MM.1S (cell line): Measurements from ENCODE around the gene CNOT6.

Experiments
- DNase-seq: peaks from one replicate; pipeline ENCODE4 v3.0.0-alpha.2; 2015
- H2AFZ ChIP-seq: fragments of 300-600 bp; sonication (generic); 2 replicates; pipeline ENCODE4 v1.6.0; 2016; ENCODE audit warnings: antibody characterized with exemption, low read length
- H3F3A ChIP-seq: fragments of 300-600 bp; sonication (generic); 2 replicates; pipeline ENCODE4 v1.6.1; 2016; ENCODE audit warnings: mild to moderate bottlenecking, antibody characterized with exemption, low read length, moderate library complexity, mixed read lengths; ENCODE audit not compliant: insufficient read depth
- H3K27ac ChIP-seq: fragments of 300-600 bp; sonication (generic); 2 replicates; pipeline ENCODE4 v1.5.1; 2016; ENCODE audit warnings: mild to moderate bottlenecking, low read length
- H3K27me3 ChIP-seq: fragments of 300-600 bp; sonication (generic); replicated peaks from 2 replicates; pipeline ENCODE4 v1.6.0; 2016; ENCODE audit warnings: low read length; ENCODE audit not compliant: insufficient read depth
- H3K36me3 ChIP-seq: fragments of 300-600 bp; sonication (generic); replicated peaks from 2 replicates; pipeline ENCODE4 v1.6.1; 2016; ENCODE audit warnings: mild to moderate bottlenecking, low read length, mixed read lengths; ENCODE audit not compliant: insufficient read depth
- H3K4me1 ChIP-seq: fragments of 300-600 bp; sonication (generic); 2 replicates; pipeline ENCODE4 v1.6.1; 2016; ENCODE audit warnings: low read length, mixed read lengths
- H3K4me2 ChIP-seq: fragments of 300-600 bp; sonication (generic); 2 replicates; pipeline ENCODE4 v1.6.0; 2016; ENCODE audit warnings: low read depth, low read length
- H3K4me3 ChIP-seq: fragments of 300-600 bp; sonication (generic); 2 replicates; pipeline ENCODE4 v1.5.1; 2016; ENCODE audit warnings: low read length, mixed read lengths
- H3K79me2 ChIP-seq: fragments of 300-600 bp; sonication (generic); 2 replicates; pipeline ENCODE4 v1.6.1; 2016; ENCODE audit warnings: mixed run types, low read length, mixed read lengths
- H3K9ac ChIP-seq: fragments of 300-600 bp; sonication (generic); 2 replicates; pipeline ENCODE4 v1.6.1; 2016; ENCODE audit warnings: low read length, mixed read lengths
- H3K9me2 ChIP-seq: fragments of 300-600 bp; sonication (generic); replicated peaks from 2 replicates; pipeline ENCODE4 v1.6.1; 2016; ENCODE audit warnings: mild to moderate bottlenecking, low read length, mixed read lengths; ENCODE audit not compliant: insufficient read depth
- H3K9me3 ChIP-seq: fragments of 300-600 bp; sonication (generic); replicated peaks from 2 replicates; pipeline ENCODE4 v1.6.1; 2016; ENCODE audit warnings: mild to moderate bottlenecking, low read length, mixed read lengths; ENCODE audit not compliant: insufficient read depth
- H4K20me1 ChIP-seq: fragments of 300-600 bp; sonication (generic); 2 replicates; pipeline ENCODE4 v1.6.1; 2016; ENCODE audit warnings: mild to moderate bottlenecking, low read length, moderate library complexity, mixed read lengths; ENCODE audit not compliant: insufficient read depth
- EZH2 ChIP-seq: fragments of 300-600 bp; sonication (generic); optimal IDR thresholded peaks from 2 replicates; pipeline ENCODE3; 2017; ENCODE audit warnings: low read depth, mild to moderate bottlenecking, antibody characterized with exemption, low read length, mixed read lengths
- EZH2phosphoT487 ChIP-seq: fragments of 300-600 bp; sonication (generic); IDR thresholded peaks from 2 replicates; pipeline ENCODE4 v1.6.1; 2018; ENCODE audit warnings: antibody characterized with exemption, low read length
- TF ChIP-seq, protein P1 (sequence below): fragments of 300-600 bp; sonication (generic); IDR thresholded peaks from 2 replicates; pipeline ENCODE4 v1.5.1; 2016; ENCODE audit warnings: antibody characterized with exemption, low read length, mixed read lengths

CNOT6 gene

DNA sequence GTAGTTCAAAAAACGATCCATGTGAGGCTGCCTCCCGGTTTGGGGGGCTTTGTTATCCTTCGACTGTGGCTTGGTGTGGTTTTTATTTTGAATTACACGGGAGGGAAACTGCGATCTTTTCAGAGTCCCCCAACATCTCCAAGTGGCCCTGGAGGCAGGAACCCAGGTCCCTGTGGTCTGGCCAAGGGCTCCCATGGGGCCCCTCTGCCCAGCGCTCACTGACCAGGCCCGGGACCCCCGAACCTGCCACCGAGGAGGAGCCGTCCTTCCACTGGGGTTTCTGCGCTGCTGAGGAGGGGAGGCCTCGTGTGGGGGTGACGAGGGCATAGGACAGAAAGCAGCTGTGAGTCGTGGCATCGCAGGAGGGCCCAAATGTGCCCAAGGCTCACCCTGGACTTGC lies 115.2 kb downstream of the CNOT6 start:
- no peaks in the 10 kb centered on the region for H4K20me1 ChIP-seq
- no peak overlapping the region for H3K27ac ChIP-seq
- H3K9ac ChIP-seq, result no peak overlapping the region
- no peaks in the 10 kb centered on the region for H3F3A ChIP-seq
- TF ChIP-seq EZH2, result no peak
- no peak overlapping the region for H3K4me3 ChIP-seq
- H3K79me2 ChIP-seq, result no peaks in the 10 kb centered on the region
- H2AFZ ChIP-seq, result no peak overlapping the region
- H3K9me2 ChIP-seq, result no peaks in the 10 kb centered on the region
- no peaks in the 10 kb centered on the region for H3K4me1 ChIP-seq
- DNase-seq, result no peak
- H3K4me2 ChIP-seq, result no peak overlapping the region
- H3K27me3 ChIP-seq, result peaks cover 55% of the 10 kb centered on the region
- no peaks in the 10 kb centered on the region for H3K36me3 ChIP-seq
- H3K9me3 ChIP-seq, result no peaks in the 10 kb centered on the region

DNA sequence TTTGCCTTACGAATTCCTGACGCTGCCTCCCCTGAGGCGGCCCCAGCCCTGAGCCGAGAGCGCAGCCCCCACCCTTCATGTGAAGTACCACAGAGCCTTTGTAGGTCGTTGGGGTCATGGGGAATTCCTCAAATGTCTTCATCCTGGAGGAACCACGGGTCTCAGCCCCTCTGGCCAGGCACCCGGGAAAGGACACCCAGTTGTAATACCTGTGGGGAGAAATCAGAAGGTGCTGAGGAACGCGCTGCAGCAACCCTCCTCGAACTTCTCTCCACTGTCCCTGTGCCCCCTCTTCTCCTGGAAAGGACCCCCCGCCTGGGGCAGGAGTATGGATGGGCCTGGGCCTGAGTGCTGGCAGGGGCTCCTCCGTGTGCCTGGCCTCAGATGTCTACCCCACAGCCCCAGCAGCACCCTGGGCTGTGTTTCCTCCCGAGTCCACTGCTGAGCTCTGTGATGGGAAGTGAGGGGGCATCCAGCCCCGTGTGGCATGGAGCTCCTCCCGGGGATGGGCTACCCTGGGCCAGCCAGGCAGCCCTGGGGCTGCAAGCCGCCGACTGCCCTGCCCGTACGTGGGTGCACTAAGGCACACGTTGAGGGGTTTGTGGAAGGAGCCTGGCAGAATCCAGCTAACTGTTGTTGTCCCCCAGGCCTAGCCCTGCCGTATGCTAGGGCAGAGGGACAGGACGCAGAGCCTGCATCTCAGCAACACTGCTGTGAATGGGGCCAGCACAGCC lies 115.8 kb downstream of the CNOT6 start:
- H2AFZ ChIP-seq, result no peak overlapping the region
- H3K27me3 ChIP-seq, result peaks cover 55% of the 10 kb centered on the region

DNA sequence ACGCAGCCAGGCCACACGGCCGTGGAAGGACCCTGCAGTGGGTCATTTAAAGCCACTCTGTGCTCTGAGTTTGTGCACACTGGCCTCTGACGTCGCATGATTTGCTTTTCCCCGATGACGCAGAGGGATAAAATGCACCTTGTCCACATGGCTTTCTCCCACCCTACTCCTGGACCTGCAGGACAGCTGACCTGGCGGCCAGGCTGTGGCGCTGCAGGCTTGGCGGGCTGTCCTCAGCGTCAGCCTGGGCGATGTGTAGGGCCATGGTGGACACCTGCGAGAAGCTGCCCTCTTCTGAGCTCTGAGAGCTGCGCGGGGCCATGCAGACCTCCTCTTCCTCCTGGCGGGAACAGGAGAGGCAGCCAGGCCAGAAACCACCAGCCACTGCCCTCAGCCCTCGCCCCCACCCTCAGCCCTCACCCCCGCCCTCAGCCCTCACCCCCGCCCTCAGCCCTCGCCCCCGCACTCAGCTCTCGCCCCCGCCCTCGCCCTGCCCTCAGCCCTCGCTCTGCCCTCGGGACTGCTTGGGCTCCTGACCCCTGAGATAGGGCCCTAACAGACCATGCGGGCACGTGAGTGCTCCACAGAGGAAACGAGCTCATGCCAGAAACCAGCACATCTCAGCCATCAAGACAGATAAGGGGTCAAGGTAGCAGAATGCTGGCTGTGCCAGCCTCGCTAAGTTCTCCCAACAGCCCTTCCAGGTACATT lies 117.1 kb downstream of the CNOT6 start:
- Histone ChIP-seq H3K9me3 (no peaks in the 10 kb centered on the region), H3K4me2 (no peak overlapping the region), H3K9ac (no peak overlapping the region), H3K9me2 (no peaks in the 10 kb centered on the region), H3F3A (no peaks in the 10 kb centered on the region), H3K4me1 (no peaks in the 10 kb centered on the region), H2AFZ (no peak overlapping the region), H3K27me3 (peaks cover 53% of the 10 kb centered on the region), H4K20me1 (no peaks in the 10 kb centered on the region), H3K79me2 (no peaks in the 10 kb centered on the region), H3K27ac (no peak overlapping the region), H3K36me3 (no peaks in the 10 kb centered on the region), H3K4me3 (no peak overlapping the region)
- no peak for DNase-seq
- TF ChIP-seq EZH2, result no peak
- TF ChIP-seq EZH2phosphoT487, result no peak
- TF ChIP-seq, protein P1, sequence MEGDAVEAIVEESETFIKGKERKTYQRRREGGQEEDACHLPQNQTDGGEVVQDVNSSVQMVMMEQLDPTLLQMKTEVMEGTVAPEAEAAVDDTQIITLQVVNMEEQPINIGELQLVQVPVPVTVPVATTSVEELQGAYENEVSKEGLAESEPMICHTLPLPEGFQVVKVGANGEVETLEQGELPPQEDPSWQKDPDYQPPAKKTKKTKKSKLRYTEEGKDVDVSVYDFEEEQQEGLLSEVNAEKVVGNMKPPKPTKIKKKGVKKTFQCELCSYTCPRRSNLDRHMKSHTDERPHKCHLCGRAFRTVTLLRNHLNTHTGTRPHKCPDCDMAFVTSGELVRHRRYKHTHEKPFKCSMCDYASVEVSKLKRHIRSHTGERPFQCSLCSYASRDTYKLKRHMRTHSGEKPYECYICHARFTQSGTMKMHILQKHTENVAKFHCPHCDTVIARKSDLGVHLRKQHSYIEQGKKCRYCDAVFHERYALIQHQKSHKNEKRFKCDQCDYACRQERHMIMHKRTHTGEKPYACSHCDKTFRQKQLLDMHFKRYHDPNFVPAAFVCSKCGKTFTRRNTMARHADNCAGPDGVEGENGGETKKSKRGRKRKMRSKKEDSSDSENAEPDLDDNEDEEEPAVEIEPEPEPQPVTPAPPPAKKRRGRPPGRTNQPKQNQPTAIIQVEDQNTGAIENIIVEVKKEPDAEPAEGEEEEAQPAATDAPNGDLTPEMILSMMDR, result no peak

More for the DNA sequence above, 115.8 kb downstream of the CNOT6 start:
- no peaks in the 10 kb centered on the region for H3K79me2 ChIP-seq
- no peaks in the 10 kb centered on the region for H3K9me3 ChIP-seq
- no peaks in the 10 kb centered on the region for H4K20me1 ChIP-seq
- TF ChIP-seq EZH2phosphoT487 (no peak), EZH2 (no peak)
- TF ChIP-seq, protein P1, result no peak
- no peak for DNase-seq
- no peaks in the 10 kb centered on the region for H3K36me3 ChIP-seq
- H3K4me3 ChIP-seq, result no peak overlapping the region
- H3K9me2 ChIP-seq, result no peaks in the 10 kb centered on the region
- no peak overlapping the region for H3K4me2 ChIP-seq
- H3F3A ChIP-seq, result no peaks in the 10 kb centered on the region
- H3K27ac ChIP-seq, result no peak overlapping the region
- H3K9ac ChIP-seq, result no peak overlapping the region
- H3K4me1 ChIP-seq, result no peaks in the 10 kb centered on the region

DNA sequence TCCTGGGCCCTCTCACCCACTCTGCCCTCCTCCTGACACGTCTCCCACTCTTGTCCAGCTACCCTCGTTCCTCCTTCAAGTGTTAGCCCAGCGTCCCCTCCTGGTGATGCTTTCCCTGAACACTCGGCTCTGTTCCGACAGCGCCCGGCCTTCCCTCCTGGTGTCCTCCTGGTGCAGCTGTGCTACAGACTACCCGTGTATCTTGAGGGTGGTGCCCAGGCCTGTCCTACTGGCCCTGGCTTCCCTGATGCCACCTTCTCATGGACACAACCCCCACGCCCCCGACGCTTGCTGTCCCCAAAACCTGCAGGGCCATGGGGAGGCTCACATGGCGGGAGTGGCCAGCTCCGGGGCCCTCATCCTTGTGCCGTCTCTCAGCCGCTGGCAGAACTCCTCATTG lies 118.5 kb downstream of the CNOT6 start:
- Histone ChIP-seq H3K36me3 (no peaks in the 10 kb centered on the region), H3K9me2 (no peaks in the 10 kb centered on the region), H3K9ac (no peak overlapping the region), H3K27me3 (peaks cover 58% of the 10 kb centered on the region), H3K4me3 (no peak overlapping the region), H2AFZ (no peak overlapping the region), H3K79me2 (no peaks in the 10 kb centered on the region), H3K9me3 (no peaks in the 10 kb centered on the region), H4K20me1 (no peaks in the 10 kb centered on the region), H3F3A (no peaks in the 10 kb centered on the region), H3K4me1 (no peaks in the 10 kb centered on the region), H3K4me2 (no peak overlapping the region), H3K27ac (no peak overlapping the region)
- DNase-seq, result no peak
- TF ChIP-seq EZH2 (no peak), EZH2phosphoT487 (no peak)
- TF ChIP-seq, protein P1, result no peak
